Lung (tissue), 12 donors: Measurements from ENCODE around the gene GNB2. TPM values are rescaled to one million over a fixed set of nuclear protein-coding genes. Genes with fewer than 3 reads are reported as not detected.

ENCODE experiments used
- ATAC-seq: fragments of 200-7000 bp; cut with Tn5 transposase; one replicate; pipeline ENCODE4 v1.9.1; 2020; ENCODE audit warnings: moderate number of reproducible peaks; ENCODE audit not compliant: insufficient read depth, low FRiP score
- DNase-seq, 3 donors: peaks; one replicate each; pipeline ENCODE4 v3.0.0-alpha.2; 2013 to 2017
- H3K27ac ChIP-seq, 2 donors: one replicate each; pipeline ENCODE4 v1.5.1; 2013; ENCODE audit warnings: mild to moderate bottlenecking in 2 of 2, moderate library complexity in 2 of 2, control low read depth in 1 of 2, inconsistent platforms in 1 of 2, low read depth in 1 of 2, low read length in 1 of 2
- H3K27me3 ChIP-seq, 3 donors: one replicate each; pipeline ENCODE4 v1.5.1; 2013; ENCODE audit warnings: low read length in 2 of 3; ENCODE audit not compliant: control insufficient read depth in 3 of 3, insufficient read depth in 3 of 3
- H3K36me3 ChIP-seq, 4 donors: one replicate each; pipeline ENCODE4 v1.5.1; 2013; ENCODE audit warnings: low read length in 4 of 4, mild to moderate bottlenecking in 1 of 4, moderate library complexity in 1 of 4; ENCODE audit not compliant: control insufficient read depth in 4 of 4, insufficient read depth in 4 of 4
- H3K4me1 ChIP-seq, 5 donors: one replicate each; pipeline ENCODE4 v1.5.1; 2013; ENCODE audit warnings: low read length in 5 of 5, mild to moderate bottlenecking in 2 of 5, moderate library complexity in 1 of 5; ENCODE audit not compliant: control insufficient read depth in 5 of 5, insufficient read depth in 5 of 5
- H3K4me3 ChIP-seq: one replicate; pipeline ENCODE4 v1.5.1; 2013; ENCODE audit warnings: mild to moderate bottlenecking, control low read depth, moderate library complexity
- H3K9ac ChIP-seq, 2 donors: one replicate each; pipeline ENCODE4 v1.5.1; 2013; ENCODE audit warnings: low read length in 2 of 2, control low read depth in 1 of 2; ENCODE audit not compliant: insufficient read depth in 1 of 2
- H3K9me3 ChIP-seq, 4 donors: one replicate each; pipeline ENCODE4 v1.5.1; 2013; ENCODE audit warnings: low read length in 3 of 4, mild to moderate bottlenecking in 1 of 4, moderate library complexity in 1 of 4; ENCODE audit not compliant: control insufficient read depth in 4 of 4, insufficient read depth in 3 of 4
- CTCF ChIP-seq: IDR thresholded peaks from 2 replicates; pipeline ENCODE4 v1.5.1; 2012; ENCODE audit warnings: mild to moderate bottlenecking; ENCODE audit errors: control extremely low read depth, extremely low read depth
- WGBS, 2 donors: extraction: QIAGEN DNeasy Blood & Tissue Kit; methylation state at CpG; one replicate each; pipeline ENCODE4 v1.1.7; 2013; 5-methylcytosine and 5-hydroxymethylcytosine counted together
- polyA plus RNA-seq, 2 donors: library from polyadenylated mRNA; stranded (reverse); fragments of 200-250 nt; gene quantifications; one replicate each; pipeline ENCODE4 v1.2.1, GENCODE V29; 2013
- total RNA-seq, 2 donors: library from RNA; depleted of rRNA in 1 of 2; stranded (reverse); fragments of >200 nt in 1 of 2; gene quantifications; one replicate each; pipeline ENCODE4 v1.2.1, GENCODE V29; 2014 to 2021
- donor health status: control.
- donor health status: control.
- donor health status: Bipolar disorder and iron deficiency.
- donor health status: healthy.
- donor health status: DM: yes; HTN: yes; CAD: no.

The GNB2 gene
- total and polyA plus RNA-seq, 4 donors, result 130 to 381 (median 238) TPM

GRCh38 chr7:100632951-100633717, 40.4 kb upstream of the GNB2 start:
- no peak overlapping the region for H3K27ac ChIP-seq
- ATAC-seq, result peak; percentile 63
- no peak overlapping the region for H3K9ac ChIP-seq
- H3K36me3 ChIP-seq, result no peaks in the 10 kb centered on the region
- H3K9me3 ChIP-seq, result no peaks in the 10 kb centered on the region
- no peak overlapping the region for H3K4me3 ChIP-seq
- 1 to 3% methylated on average over 60 to 72 of the region's 72 CpGs for WGBS, 2 donors
- peaks cover 0 to 14% (median 10%) of the 10 kb centered on the region in 3 donors for H3K27me3 ChIP-seq
- H3K4me1 ChIP-seq, result peaks cover 0 to 6% (median 0%) of the 10 kb centered on the region in 5 donors
- TF ChIP-seq CTCF, result no peak
- peak; percentile 54 to 63 (median 59) for DNase-seq

GRCh38 chr7:100639995-100640516, 33.5 kb upstream of the GNB2 start:
- no peaks in the 10 kb centered on the region for H3K9me3 ChIP-seq
- no peak overlapping the region for H3K27ac ChIP-seq
- no peak overlapping the region for H3K4me3 ChIP-seq
- DNase-seq, result no peak
- WGBS, 2 donors, result 84 to 91% methylated on average over 17 of the region's 17 CpGs
- ATAC-seq, result no peak
- peaks cover 0 to 6% (median 0%) of the 10 kb centered on the region in 3 donors for H3K27me3 ChIP-seq
- no peaks in the 10 kb centered on the region for H3K36me3 ChIP-seq
- TF ChIP-seq CTCF, result no peak
- H3K9ac ChIP-seq, result no peak overlapping the region
- H3K4me1 ChIP-seq, result peaks cover 0 to 6% (median 0%) of the 10 kb centered on the region in 5 donors

- no peak for ATAC-seq
- WGBS, 2 donors, result 57 to 62% methylated on average over 22 to 24 of the region's 24 CpGs
These were observed 32.8 kb upstream of the GNB2 start for GRCh38 chr7:100640517-100641440.

More at GRCh38 chr7:100640517-100641440, 32.8 kb upstream of the GNB2 start:
- no peaks in the 10 kb centered on the region for H3K9me3 ChIP-seq
- H3K4me1 ChIP-seq, result peaks cover 0 to 6% (median 0%) of the 10 kb centered on the region in 5 donors
- no peak overlapping the region for H3K4me3 ChIP-seq
- no peak overlapping the region for H3K27ac ChIP-seq
- no peak for DNase-seq
- no peaks in the 10 kb centered on the region for H3K36me3 ChIP-seq
- H3K27me3 ChIP-seq, result peaks cover 0 to 9% (median 0%) of the 10 kb centered on the region in 3 donors
- no peak for TF ChIP-seq CTCF
- no peak overlapping the region for H3K9ac ChIP-seq
